HEK293T (cell line): ENCODE data around the gene SYTL2.

Experiments used
- CTCF ChIA-PET: fragments of 350-600 bp; formaldehyde crosslinking; extraction: SDS; loops from one replicate; lab custom pipeline; 2021; ENCODE audit warnings: antibody characterized with exemption, inconsistent platforms; lab: Yijun Ruan, JAX
- POLR2A ChIA-PET: fragments of 350-600 bp; formaldehyde crosslinking; extraction: SDS; loops from one replicate; lab custom pipeline; 2020; ENCODE audit warnings: antibody characterized with exemption, inconsistent platforms; lab: Yijun Ruan, JAX
- DNase-seq: peaks from one replicate; pipeline ENCODE4 v3.0.0; 2012; ENCODE audit warnings: mixed read lengths; ENCODE audit errors: extremely low spot score
- ARNT ChIP-seq: fragments of 450-650 bp; IDR thresholded peaks from 2 replicates; pipeline ENCODE4 v1.6.1; 2017; ENCODE audit warnings: mild to moderate bottlenecking
- BHLHE40 ChIP-seq: fragments of 450-650 bp; IDR thresholded peaks from 2 replicates; pipeline ENCODE4 v1.6.1; 2016; ENCODE audit warnings: mild to moderate bottlenecking, moderate library complexity, borderline replicate concordance
- CTBP1 ChIP-seq: fragments of 450-650 bp; IDR thresholded peaks from 2 replicates; pipeline ENCODE4 v1.6.1; 2016; ENCODE audit warnings: borderline replicate concordance
- ELF4 ChIP-seq: fragments of 450-650 bp; IDR thresholded peaks from 2 replicates; pipeline ENCODE4 v1.6.1; 2017; ENCODE audit warnings: antibody characterized with exemption
- FOXA1 ChIP-seq: fragments of 450-650 bp; IDR thresholded peaks from 2 replicates; pipeline ENCODE4 v1.6.1; 2016; ENCODE audit warnings: mild to moderate bottlenecking
- FOXK2 ChIP-seq: fragments of 450-650 bp; IDR thresholded peaks from 2 replicates; pipeline ENCODE4 v1.6.1; 2016; ENCODE audit warnings: mild to moderate bottlenecking
- FOXM1 ChIP-seq: fragments of 450-650 bp; IDR thresholded peaks from 2 replicates; pipeline ENCODE4 v1.6.1; 2017; ENCODE audit warnings: mild to moderate bottlenecking, borderline replicate concordance
- HDGF ChIP-seq: fragments of 450-650 bp; IDR thresholded peaks from 2 replicates; pipeline ENCODE4 v1.6.1; 2017; ENCODE audit warnings: antibody characterized with exemption, borderline replicate concordance
- L3MBTL2 ChIP-seq: fragments of 450-650 bp; conservative IDR thresholded peaks from 2 replicates; pipeline ENCODE4 v1.6.1; 2016; ENCODE audit warnings: mild to moderate bottlenecking
- LEF1 ChIP-seq: fragments of 450-650 bp; IDR thresholded peaks from 2 replicates; pipeline ENCODE4 v1.6.1; 2017; ENCODE audit warnings: mild to moderate bottlenecking, borderline replicate concordance
- NFRKB ChIP-seq: fragments of 450-650 bp; IDR thresholded peaks from 2 replicates; pipeline ENCODE4 v1.6.1; 2016; ENCODE audit warnings: mild to moderate bottlenecking, moderate library complexity
- SP1 ChIP-seq: fragments of 450-650 bp; IDR thresholded peaks from 2 replicates; pipeline ENCODE4 v1.6.1; 2017
- SUZ12 ChIP-seq: fragments of 450-650 bp; IDR thresholded peaks from 2 replicates; pipeline ENCODE4 v1.6.1; 2016; ENCODE audit warnings: mild to moderate bottlenecking
- TARDBP ChIP-seq: fragments of 450-650 bp; IDR thresholded peaks from 2 replicates; pipeline ENCODE4 v1.6.1; 2016
- ZNF384 ChIP-seq: fragments of 450-650 bp; IDR thresholded peaks from 2 replicates; pipeline ENCODE4 v1.6.1; 2016
- TF ChIP-seq, protein P1 (sequence below): fragments of 450-650 bp; IDR thresholded peaks from 2 replicates; pipeline ENCODE4 v1.6.1; 2016

The SYTL2 gene

GRCh38 chr11:85768473-85769146 lies 42.3 kb downstream of the SYTL2 start:
- ChIA-PET POLR2A (no interaction called here), CTCF (no interaction called here)
- TF ChIP-seq HDGF, result no peak
- TF ChIP-seq SUZ12, result no peak
- no peak for TF ChIP-seq TARDBP
- TF ChIP-seq LEF1, result no peak
- no peak for TF ChIP-seq ZNF384
- TF ChIP-seq CTBP1, result no peak
- no peak for TF ChIP-seq SP1
- TF ChIP-seq ARNT, result no peak
- TF ChIP-seq, protein P1, sequence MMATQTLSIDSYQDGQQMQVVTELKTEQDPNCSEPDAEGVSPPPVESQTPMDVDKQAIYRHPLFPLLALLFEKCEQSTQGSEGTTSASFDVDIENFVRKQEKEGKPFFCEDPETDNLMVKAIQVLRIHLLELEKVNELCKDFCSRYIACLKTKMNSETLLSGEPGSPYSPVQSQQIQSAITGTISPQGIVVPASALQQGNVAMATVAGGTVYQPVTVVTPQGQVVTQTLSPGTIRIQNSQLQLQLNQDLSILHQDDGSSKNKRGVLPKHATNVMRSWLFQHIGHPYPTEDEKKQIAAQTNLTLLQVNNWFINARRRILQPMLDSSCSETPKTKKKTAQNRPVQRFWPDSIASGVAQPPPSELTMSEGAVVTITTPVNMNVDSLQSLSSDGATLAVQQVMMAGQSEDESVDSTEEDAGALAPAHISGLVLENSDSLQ, result no peak
- no peak for TF ChIP-seq L3MBTL2
- TF ChIP-seq ELF4, result no peak

DNA sequence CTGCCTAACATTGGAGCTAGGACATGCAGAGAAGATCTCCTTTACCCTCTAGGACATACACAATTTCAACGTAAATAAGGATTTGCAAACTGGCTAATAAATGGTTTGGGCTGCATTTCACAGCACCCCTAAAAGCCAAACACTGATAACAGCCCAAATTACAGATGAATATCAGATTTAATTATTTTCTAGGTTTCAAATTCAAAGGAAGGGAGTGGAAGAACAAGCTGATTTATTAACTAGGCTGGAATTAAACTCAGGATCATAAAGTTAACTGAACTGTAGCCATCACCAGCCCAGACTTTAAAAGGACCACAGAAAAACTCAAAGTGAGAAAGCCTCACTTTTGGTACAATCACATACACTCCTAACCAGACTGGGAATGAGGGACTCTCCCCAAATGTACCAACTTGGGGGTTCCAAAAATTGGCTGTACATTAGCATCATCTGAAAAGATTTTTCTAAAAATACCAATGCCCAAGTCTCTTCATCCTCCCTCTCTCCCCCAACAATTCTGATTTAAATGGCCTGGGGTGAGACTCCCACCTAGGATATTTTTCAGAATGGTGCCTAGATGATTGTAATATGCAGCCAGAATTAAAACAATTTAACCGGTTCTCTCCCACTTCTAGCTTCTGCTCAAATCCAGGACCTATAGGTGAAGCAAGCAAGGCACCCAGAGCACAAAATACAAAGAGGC lies 43.5 kb downstream of the SYTL2 start:
- TF ChIP-seq HDGF (no peak), BHLHE40 (no peak), FOXM1 (no peak), FOXK2 (no peak), TARDBP (no peak), LEF1 (no peak), SP1 (no peak), ARNT (no peak), ELF4 (no peak), SUZ12 (no peak), FOXA1 (no peak), CTBP1 (no peak), ZNF384 (no peak), L3MBTL2 (no peak), NFRKB (no peak)
- TF ChIP-seq, protein P1, result no peak
- ChIA-PET POLR2A (no interaction called here), CTCF (no interaction called here)
- DNase-seq, result no peak

More at GRCh38 chr11:85768473-85769146, 42.3 kb downstream of the SYTL2 start:
- no peak for DNase-seq

GRCh38 chr11:85766721-85767161 lies 44.2 kb downstream of the SYTL2 start:
- no peak for DNase-seq
- CTCF ChIA-PET, result no interaction called here
- POLR2A ChIA-PET, result no interaction called here

DNA sequence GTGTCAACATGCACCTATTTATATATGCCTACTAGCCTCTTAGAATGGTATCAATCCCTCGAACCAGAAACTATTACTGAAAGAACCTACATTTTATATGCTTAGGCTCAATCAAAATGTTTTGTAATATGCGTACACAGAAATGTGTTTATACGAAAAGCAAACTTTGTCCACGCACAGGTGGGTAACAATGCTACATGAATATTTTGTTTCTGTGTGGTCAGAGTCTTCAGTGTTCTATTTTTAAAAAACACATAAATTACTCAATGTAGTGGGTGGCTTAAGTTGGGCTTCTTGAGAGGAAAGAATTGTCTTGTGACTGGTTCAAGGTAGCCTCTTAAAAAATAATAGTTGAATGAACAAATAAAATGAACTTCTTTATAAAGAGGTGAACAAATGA lies 46.1 kb downstream of the SYTL2 start:
- DNase-seq, result no peak
- CTCF ChIA-PET, result no interaction called here
- POLR2A ChIA-PET, result no interaction called here
- no peak for TF ChIP-seq BHLHE40

More at GRCh38 chr11:85766721-85767161, 44.2 kb downstream of the SYTL2 start:
- TF ChIP-seq ZNF384, result no peak
- TF ChIP-seq SP1, result no peak
- no peak for TF ChIP-seq SUZ12
- no peak for TF ChIP-seq CTBP1
- no peak for TF ChIP-seq ARNT
- TF ChIP-seq NFRKB, result no peak
- TF ChIP-seq TARDBP, result no peak
- TF ChIP-seq L3MBTL2, result no peak
- TF ChIP-seq ELF4, result no peak
- TF ChIP-seq FOXM1, result no peak
- no peak for TF ChIP-seq FOXA1
- TF ChIP-seq, protein P1, result no peak
- TF ChIP-seq HDGF, result no peak

- no peak for DNase-seq
- POLR2A ChIA-PET, result no interaction called here
- CTCF ChIA-PET, result no interaction called here
- no peak for TF ChIP-seq SUZ12
- no peak for TF ChIP-seq NFRKB
- no peak for TF ChIP-seq CTBP1
- no peak for TF ChIP-seq ZNF384
- no peak for TF ChIP-seq FOXK2
- TF ChIP-seq FOXM1, result no peak
- TF ChIP-seq ARNT, result no peak
- TF ChIP-seq FOXA1, result no peak
- no peak for TF ChIP-seq ELF4
- TF ChIP-seq TARDBP, result no peak
- TF ChIP-seq SP1, result no peak
Measured at GRCh38 chr11:85762226-85762625, 48.7 kb downstream of the SYTL2 start.

- TF ChIP-seq FOXA1, result no peak
- no peak for TF ChIP-seq CTBP1
- TF ChIP-seq BHLHE40, result no peak
- TF ChIP-seq ZNF384, result no peak
- TF ChIP-seq ELF4, result no peak
- TF ChIP-seq TARDBP, result no peak
- TF ChIP-seq SUZ12, result no peak
- TF ChIP-seq LEF1, result no peak
- no peak for TF ChIP-seq SP1
- no peak for TF ChIP-seq NFRKB
- no peak for TF ChIP-seq FOXK2
- no peak for TF ChIP-seq FOXM1
- no peak for TF ChIP-seq L3MBTL2
- TF ChIP-seq, protein P1, result no peak
- TF ChIP-seq HDGF, result no peak
- CTCF ChIA-PET, result no interaction called here
- DNase-seq, result no peak
- POLR2A ChIA-PET, result no interaction called here
Measured at GRCh38 chr11:85759915-85760314, 51.0 kb downstream of the SYTL2 start.
